GM18520 (cell line): ENCODE results near the gene NFIX.
A peak's percentile ranks its signal among the peaks of the same experiment; 100 is the strongest.
"Not testable (repeated sequence)": the region's sequence is repeated elsewhere in the genome, so short reads cannot be mapped to it uniquely, and the experiment has no call there.

Experiments used
- ATAC-seq: cut with Tn5 transposase; IDR thresholded peaks from one replicate; pipeline ENCODE4 v1.9.1; 2021; ENCODE audit not compliant: unreplicated experiment

The NFIX gene

GRCh38 chr19:12957389-12957952 lies 37.8 kb upstream of the NFIX start:
- ATAC-seq: not testable (repeated sequence)

GRCh38 chr19:12959481-12959880 lies 35.8 kb upstream of the NFIX start:
- no peak for ATAC-seq

- peak; percentile 46 for ATAC-seq
Observed at GRCh38 chr19:12965017-12965811, 30.1 kb upstream of the NFIX start.

- ATAC-seq: no peak
Observed at GRCh38 chr19:12965812-12966135, 29.5 kb upstream of the NFIX start.

GRCh38 chr19:12967907-12968306 lies 27.4 kb upstream of the NFIX start:
- no peak for ATAC-seq

GRCh38 chr19:12969292-12969988 lies 25.8 kb upstream of the NFIX start, which contains the start of gene DAND5:
TSS of gene DAND5 (plus strand) at chr19:12969576. CDS start at chr19:12969661, 85 bp downstream.
- ATAC-seq: no peak

GRCh38 chr19:12970070-12970820 lies 25.0 kb upstream of the NFIX start:
- no peak for ATAC-seq

GRCh38 chr19:12973236-12973635 lies 22.0 kb upstream of the NFIX start:
- no peak for ATAC-seq

- ATAC-seq: no peak
Observed at GRCh38 chr19:12974301-12975220, 20.7 kb upstream of the NFIX start.

GRCh38 chr19:12975221-12975741 lies 20.0 kb upstream of the NFIX start:
- no peak for ATAC-seq

- ATAC-seq: not testable (repeated sequence)
Observed at GRCh38 chr19:12976109-12976508, 19.2 kb upstream of the NFIX start.

- no peak for ATAC-seq
Observed at GRCh38 chr19:12979974-12980373, 15.3 kb upstream of the NFIX start.

- no peak for ATAC-seq
Observed at GRCh38 chr19:12982648-12983047, 12.6 kb upstream of the NFIX start.

- no peak for ATAC-seq
Observed at GRCh38 chr19:12983091-12983490, 12.2 kb upstream of the NFIX start.

GRCh38 chr19:12983542-12984142 lies 11.6 kb upstream of the NFIX start:
- ATAC-seq: peak; percentile 59

GRCh38 chr19:12984143-12984627 lies 11.1 kb upstream of the NFIX start:
- no peak for ATAC-seq

GRCh38 chr19:12984683-12985048 lies 10.6 kb upstream of the NFIX start:
- ATAC-seq: no peak

- ATAC-seq: no peak
Observed at GRCh38 chr19:12985049-12985776, 10.1 kb upstream of the NFIX start.

- ATAC-seq: no peak
Observed at GRCh38 chr19:12986726-12987125, 8.5 kb upstream of the NFIX start.
